K562 (cell line): ENCODE results near the gene ITSN1.

Experiments used
- BCLAF1 ChIP-seq, 2 experiments: fragments of 450-650 bp in 1 of 2; IDR thresholded peaks; 2 replicates each; pipeline ENCODE4 v1.6.1; 2011 to 2017; ENCODE audit warnings: low read depth in 2 of 2, antibody characterized with exemption in 1 of 2, borderline replicate concordance in 1 of 2, low read length in 1 of 2, mild to moderate bottlenecking in 1 of 2, mixed read lengths in 1 of 2; ENCODE audit not compliant: control insufficient read depth in 1 of 2
- CBX1 ChIP-seq: sonication (generic); IDR thresholded peaks from 2 replicates; pipeline ENCODE4 v1.6.1; 2016; ENCODE audit warnings: antibody characterized with exemption, low read depth, mild to moderate bottlenecking
- CTCF ChIP-seq, 3 experiments: IDR thresholded peaks in 2 of 3; conservative IDR thresholded peaks in 1 of 3; 2 replicates each; pipeline ENCODE4 v1.5.1; 2011 to 2012; ENCODE audit warnings: low read length in 3 of 3, mild to moderate bottlenecking in 3 of 3, control low read depth in 2 of 3, improper control_type of control experiment in 1 of 3, inconsistent platforms in 1 of 3, low read depth in 1 of 3, mixed read lengths in 1 of 3, moderate library complexity in 1 of 3; ENCODE audit not compliant: insufficient read depth in 2 of 3
- ELF4 ChIP-seq: fragments of 450-650 bp; formaldehyde crosslinking; IDR thresholded peaks from 2 replicates; pipeline ENCODE4 v1.4.0; 2022; ENCODE audit warnings: missing genetic modification characterization
- EP300 ChIP-seq: IDR thresholded peaks from 2 replicates; pipeline ENCODE4 v1.6.1; 2012; ENCODE audit warnings: low read length, improper control_type of control experiment
- SMARCB1 ChIP-seq: IDR thresholded peaks from 2 replicates; pipeline ENCODE4 v1.6.1; 2011; ENCODE audit warnings: improper control_type of control experiment, low read depth; ENCODE audit not compliant: insufficient read length

DNA sequence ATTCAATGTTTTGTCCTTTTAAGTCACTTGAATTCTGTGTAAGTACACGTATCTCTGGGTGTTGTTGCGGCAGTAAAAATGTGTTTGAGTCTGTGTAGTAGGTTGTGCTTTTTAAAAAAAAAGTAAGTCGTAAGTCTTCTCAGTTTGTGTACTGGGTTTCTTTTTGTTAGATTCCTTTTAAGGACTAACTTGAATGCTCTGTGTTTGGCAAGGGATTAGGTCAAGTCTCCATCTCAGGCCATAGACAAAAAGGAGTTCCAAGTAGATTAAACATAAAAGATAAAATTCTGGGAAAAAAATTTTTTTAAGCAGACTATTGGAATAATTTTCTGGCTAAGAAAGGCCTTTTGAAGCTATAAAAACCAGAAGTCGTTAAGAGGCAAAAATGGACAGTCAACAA lies 160.2 kb downstream of the ITSN1 start:
- no peak for TF ChIP-seq SMARCB1
- TF ChIP-seq BCLAF1 (IDR thresholded peaks at IDR 0.05; ENCODE audit: borderline replicate concordance in 1 of 2, control insufficient read depth in 1 of 2, low read depth in 2 of 2, low read length in 1 of 2), result no peak
- no peak for TF ChIP-seq CTCF (IDR thresholded peaks at IDR 0.05 in 2 of 3, conservative IDR thresholded peaks at IDR 0.05 in 1 of 3; ENCODE audit: insufficient read depth in 2 of 3, low read depth in 1 of 3, low read length in 3 of 3)
- TF ChIP-seq EP300, result no peak
- no peak for TF ChIP-seq ELF4 (CRISPR knock-in tag)
- no peak for TF ChIP-seq CBX1
